Esophagus squamous epithelium (tissue), 5 donors: Measurements from ENCODE around the gene MALT1. TPM values are rescaled to one million over a fixed set of nuclear protein-coding genes. Genes with fewer than 3 reads are reported as not detected.
"Not testable (repeated sequence)": the region's sequence is repeated elsewhere in the genome, so short reads cannot be mapped to it uniquely, and the experiment has no call there.

ENCODE experiments used
- DNase-seq: peaks from one replicate; lab custom pipeline; 2025; lab: John Stamatoyannopoulos, UW
- H3K27ac ChIP-seq, 4 donors: fragments of 200-600 bp; sonication (generic); one replicate each; pipeline ENCODE4 v1.5.1; 2016 to 2019; ENCODE audit warnings: mild to moderate bottlenecking in 1 of 4
- H3K27me3 ChIP-seq, 4 donors: fragments of 200-600 bp; sonication (generic); 1 replicate in 3 of 4; 2 replicates in 1 of 4; pipeline versions ENCODE4 v1.5.1 to v1.6.0; 2017 to 2021; ENCODE audit warnings: antibody characterized with exemption in 1 of 4
- H3K36me3 ChIP-seq, 3 donors: fragments of 200-600 bp; sonication (generic); one replicate each; pipeline ENCODE4 v1.5.1; 2016 to 2019
- H3K4me1 ChIP-seq, 3 donors: fragments of 200-600 bp; sonication (generic); one replicate each; pipeline ENCODE4 v1.5.1; 2017 to 2019
- H3K4me3 ChIP-seq, 4 donors: fragments of 200-600 bp; sonication (generic); 1 replicate in 3 of 4; 2 replicates in 1 of 4; pipeline ENCODE4 v1.5.1; 2016 to 2019; ENCODE audit warnings: mild to moderate bottlenecking in 2 of 4, moderate library complexity in 1 of 4
- H3K9me3 ChIP-seq, 3 donors: fragments of 200-600 bp; sonication (generic); one replicate each; pipeline ENCODE4 v1.5.1; 2016 to 2019
- CTCF ChIP-seq, 6 experiments: fragments of 450-650 bp in 4 of 6; fragments of 200-600 bp in 2 of 6; sonication (generic) in 2 of 6; IDR thresholded peaks; one replicate each; pipeline ENCODE4 v1.5.1; 2016 to 2019; ENCODE audit warnings: antibody characterized with exemption in 6 of 6, mild to moderate bottlenecking in 4 of 6, moderate library complexity in 4 of 6
- POLR2A ChIP-seq, 4 donors: fragments of 450-650 bp; IDR thresholded peaks; one replicate each; pipeline ENCODE4 v1.6.1; 2017; ENCODE audit warnings: antibody characterized with exemption in 4 of 4, mild to moderate bottlenecking in 4 of 4, moderate library complexity in 3 of 4
- WGBS, 2 donors: methylation state at CpG; one replicate each; pipeline ENCODE4 v1.1.5; 2018; 5-methylcytosine and 5-hydroxymethylcytosine counted together
- intact Hi-C: fragments of 100-400 bp; cut with DNase I; formaldehyde crosslinking; loops from one replicate; pipeline ENCODE4 v1.15.0; 2022
- total RNA-seq, 4 donors: library from RNA; depleted of rRNA; stranded (reverse); fragments of >200 nt; gene quantifications; one replicate each; pipeline ENCODE4 v1.1.0, GENCODE V29; 2016
- donor health status: DM: yes; HTN: yes; CAD: no.

MALT1 gene
- total RNA-seq, 4 donors from 2014 or later: 25.2 to 48.6 (median 30.7) TPM

GRCh38 chr18:58772161-58772560 lies 100.9 kb downstream of the MALT1 start:
- 44 to 57% methylated on average over 3 to 4 of the region's 4 CpGs for WGBS, 2 donors
- no peak for TF ChIP-seq CTCF (IDR thresholded peaks at IDR 0.05)
- no peak for TF ChIP-seq POLR2A (IDR thresholded peaks at IDR 0.05)
- H3K4me1 ChIP-seq: peaks cover 11 to 25% (median 19%) of the 10 kb centered on the region in 3 donors
- H3K27me3 ChIP-seq: peaks cover 0 to 26% (median 0%) of the 10 kb centered on the region in 4 donors
- no peaks in the 10 kb centered on the region for H3K36me3 ChIP-seq
- no peak overlapping the region for H3K4me3 ChIP-seq
- no peak for DNase-seq
- no peak overlapping the region for H3K27ac ChIP-seq
- H3K9me3 ChIP-seq: no peaks in the 10 kb centered on the region
- intact Hi-C loops: no loop called here

- no peak for DNase-seq
- TF ChIP-seq CTCF (IDR thresholded peaks at IDR 0.05) (no peak), POLR2A (IDR thresholded peaks at IDR 0.05) (no peak)
- H3K27me3 ChIP-seq: peaks cover 0 to 8% (median 0%) of the 10 kb centered on the region in 4 donors
- H3K4me1 ChIP-seq: no peaks in the 10 kb centered on the region
- no peaks in the 10 kb centered on the region for H3K36me3 ChIP-seq
- H3K4me3 ChIP-seq: no peak overlapping the region
- H3K9me3 ChIP-seq: no peaks in the 10 kb centered on the region
- 87 to 90% methylated on average over 3 of the region's 3 CpGs for WGBS, 2 donors
- no peak overlapping the region for H3K27ac ChIP-seq
- intact Hi-C loops: no loop called here
Observed at GRCh38 chr18:58776084-58776483, 104.8 kb downstream of the MALT1 start.

- H3K9me3 ChIP-seq, intact Hi-C loops, DNase-seq, H3K4me1 ChIP-seq, H3K27me3 ChIP-seq, H3K4me3 ChIP-seq, H3K36me3 ChIP-seq, H3K27ac ChIP-seq: not testable (repeated sequence)
- WGBS, 2 donors: 59 to 70% methylated on average over 4 of the region's 4 CpGs
Observed at GRCh38 chr18:58776541-58776940, 105.3 kb downstream of the MALT1 start.

GRCh38 chr18:58777471-58777870 lies 106.2 kb downstream of the MALT1 start:
- DNase-seq: no peak
- TF ChIP-seq POLR2A (IDR thresholded peaks at IDR 0.05): no peak

GRCh38 chr18:58779529-58779928 lies 108.3 kb downstream of the MALT1 start:
- Histone ChIP-seq H3K4me3 (no peak overlapping the region), H3K27ac (no peak overlapping the region), H3K4me1 (peaks cover 0 to 8% (median 2%) of the 10 kb centered on the region in 3 donors), H3K9me3 (no peaks in the 10 kb centered on the region), H3K27me3 (no peaks in the 10 kb centered on the region), H3K36me3 (no peaks in the 10 kb centered on the region)
- WGBS, 2 donors: 77 to 80% methylated on average over 6 of the region's 6 CpGs
- TF ChIP-seq POLR2A (IDR thresholded peaks at IDR 0.05) (no peak), CTCF (IDR thresholded peaks at IDR 0.05) (no peak)
- intact Hi-C loops: no loop called here
- no peak for DNase-seq

More at GRCh38 chr18:58777471-58777870, 106.2 kb downstream of the MALT1 start:
- Histone ChIP-seq H3K4me1 (peaks cover 0 to 5% (median 0%) of the 10 kb centered on the region in 3 donors), H3K4me3 (no peak overlapping the region), H3K36me3 (no peaks in the 10 kb centered on the region), H3K27me3 (peaks cover 0 to 8% (median 0%) of the 10 kb centered on the region in 4 donors), H3K9me3 (no peaks in the 10 kb centered on the region), H3K27ac (no peak overlapping the region)
- intact Hi-C loops: no loop called here
- WGBS, 2 donors: 88 to 89% methylated on average over 3 to 4 of the region's 4 CpGs

- WGBS, 2 donors: 74 to 85% methylated on average over 9 to 10 of the region's 10 CpGs
- Histone ChIP-seq H3K4me1 (peaks cover 2 to 13% (median 7%) of the 10 kb centered on the region in 3 donors), H3K27ac (no peak overlapping the region), H3K9me3 (no peaks in the 10 kb centered on the region), H3K36me3 (no peaks in the 10 kb centered on the region), H3K4me3 (no peak overlapping the region), H3K27me3 (no peaks in the 10 kb centered on the region)
- no peak for DNase-seq
- intact Hi-C loops: loop anchor here (5.0 to 10.0 kb wide), 3 partner anchors 75 to 292 kb away; no protein-coding TSS in a partner anchor
- no peak for TF ChIP-seq CTCF (IDR thresholded peaks at IDR 0.05)
- TF ChIP-seq POLR2A (IDR thresholded peaks at IDR 0.05): no peak
Observed at GRCh38 chr18:58780045-58780444, 108.8 kb downstream of the MALT1 start.
